H1 (cell line): Measurements from ENCODE around the gene LDAH. TPM values are rescaled to one million over a fixed set of nuclear protein-coding genes. Genes with fewer than 3 reads are reported as not detected.

Experiments used
- CTCF ChIA-PET: fragments of 300-600 bp; sonication (Branson Sonifier 250); formaldehyde crosslinking; loops from one replicate; lab custom pipeline; 2021; ENCODE audit not compliant: partially characterized antibody; lab: Charles Lee
- POLR2A ChIA-PET: fragments of 300-600 bp; sonication (Branson Sonifier 250); formaldehyde crosslinking; loops from one replicate; lab custom pipeline; 2021; ENCODE audit warnings: inconsistent platforms; ENCODE audit not compliant: partially characterized antibody; lab: Charles Lee
- DNase-seq, 2 experiments: peaks; one replicate each; pipeline versions ENCODE4 v3.0.0 to v3.0.0-alpha.2; 2010 to 2022; ENCODE audit warnings: low spot score in 2 of 2, low read depth in 1 of 2, mixed read lengths in 1 of 2
- FAIRE-seq: peaks from 2 replicates; lab custom pipeline; 2011; peaks lifted over from hg19 to GRCh38; lab: Jason Lieb, UNC
- H2AFZ ChIP-seq: 2 replicates; pipeline ENCODE4 v1.8.1; 2012; ENCODE audit warnings: low read length, inconsistent platforms
- H2AK5ac ChIP-seq: 2 replicates; pipeline ENCODE4 v1.6.1; 2013; ENCODE audit warnings: low read depth, low read length
- H2BK120ac ChIP-seq: replicated peaks from 2 replicates; pipeline ENCODE3; 2013; ENCODE audit warnings: low read depth, low read length, inconsistent platforms
- H2BK12ac ChIP-seq: 2 replicates; pipeline ENCODE4 v1.6.1; 2013; ENCODE audit warnings: low read depth, low read length
- H2BK15ac ChIP-seq: 2 replicates; pipeline ENCODE4 v1.6.1; 2013; ENCODE audit warnings: low read length
- H2BK20ac ChIP-seq: 2 replicates; pipeline ENCODE4 v1.6.1; 2013; ENCODE audit warnings: low read length
- H2BK5ac ChIP-seq: 2 replicates; pipeline ENCODE4 v1.6.1; 2013; ENCODE audit warnings: low read depth, low read length
- H3K14ac ChIP-seq: 2 replicates; pipeline ENCODE4 v1.6.1; 2013; ENCODE audit warnings: inconsistent platforms; ENCODE audit not compliant: insufficient read length
- H3K18ac ChIP-seq: 2 replicates; pipeline ENCODE4 v1.6.1; 2013; ENCODE audit warnings: low read length; ENCODE audit errors: extremely low read depth
- H3K23ac ChIP-seq: 2 replicates; pipeline ENCODE4 v1.6.1; 2013; ENCODE audit warnings: inconsistent platforms; ENCODE audit not compliant: insufficient read length
- H3K23me2 ChIP-seq: 2 replicates; pipeline ENCODE4 v1.6.1; 2013; ENCODE audit warnings: low read depth, low read length
- H3K27ac ChIP-seq: 2 replicates; pipeline ENCODE4 v1.6.1; 2011; ENCODE audit warnings: low read depth, low read length, inconsistent platforms
- H3K27me3 ChIP-seq, 4 experiments: replicated peaks in 1 of 4; 1 replicate in 1 of 4; 2 replicates in 3 of 4; pipeline versions ENCODE4 v1.6.1 to v1.8.1; 2011 to 2013; ENCODE audit warnings: low read length in 3 of 4, mild to moderate bottlenecking in 3 of 4, inconsistent platforms in 2 of 4, mixed read lengths in 2 of 4, moderate library complexity in 1 of 4; ENCODE audit not compliant: control insufficient read depth in 3 of 4, insufficient read depth in 3 of 4; ENCODE audit errors: extremely low read depth in 1 of 4
- H3K36me3 ChIP-seq, 4 experiments: 2 replicates each; pipeline versions ENCODE4 v1.6.1 to v1.8.1; 2011 to 2013; ENCODE audit warnings: mild to moderate bottlenecking in 4 of 4, low read length in 3 of 4, moderate library complexity in 2 of 4, control low read depth in 1 of 4, inconsistent platforms in 1 of 4; ENCODE audit not compliant: insufficient read depth in 4 of 4, control insufficient read depth in 2 of 4
- H3K4ac ChIP-seq: replicated peaks from 2 replicates; pipeline ENCODE3; 2013; ENCODE audit warnings: low read length, low read depth, mixed read lengths, inconsistent platforms; ENCODE audit not compliant: insufficient read length
- H3K4me1 ChIP-seq, 4 experiments: replicated peaks in 1 of 4; 1 replicate in 1 of 4; 2 replicates in 3 of 4; pipeline versions ENCODE4 v1.6.1 to v1.8.1; 2011 to 2013; ENCODE audit warnings: low read length in 3 of 4, inconsistent platforms in 2 of 4, mixed read lengths in 1 of 4; ENCODE audit not compliant: insufficient read depth in 4 of 4, control insufficient read depth in 3 of 4
- H3K4me2 ChIP-seq, 2 experiments: 2 replicates each; pipeline versions ENCODE4 v1.6.1 to v1.8.1; 2011 to 2013; ENCODE audit warnings: low read depth in 2 of 2, low read length in 2 of 2, control low read depth in 1 of 2, inconsistent platforms in 1 of 2, mild to moderate bottlenecking in 1 of 2; ENCODE audit not compliant: insufficient read depth in 1 of 2
- H3K4me3 ChIP-seq, 4 experiments: fragments of 200-600, 300-600 bp in 1 of 4; sonication (generic), shearing (Covaris generic), sonication (Bioruptor Twin) in 1 of 4; 2 replicates each; pipeline versions ENCODE4 v1.5.1 to v1.8.1; 2011 to 2016; ENCODE audit warnings: low read length in 4 of 4, low read depth in 3 of 4, control low read depth in 2 of 4, inconsistent platforms in 2 of 4, mild to moderate bottlenecking in 2 of 4, mixed read lengths in 1 of 4, moderate library complexity in 1 of 4; ENCODE audit not compliant: insufficient read depth in 2 of 4; ENCODE audit errors: extremely low read depth in 1 of 4
- H3K56ac ChIP-seq: replicated peaks from 2 replicates; pipeline ENCODE3; 2013; ENCODE audit warnings: low read depth, mild to moderate bottlenecking, mixed read lengths, low read length, inconsistent platforms; ENCODE audit not compliant: insufficient read length
- H3K79me1 ChIP-seq: 2 replicates; pipeline ENCODE4 v1.6.1; 2013; ENCODE audit warnings: low read depth, low read length, control low read depth
- H3K79me2 ChIP-seq, 2 experiments: 2 replicates each; pipeline versions ENCODE4 v1.6.1 to v1.8.1; 2012 to 2013; ENCODE audit warnings: low read length in 2 of 2, mild to moderate bottlenecking in 2 of 2, inconsistent platforms in 1 of 2; ENCODE audit not compliant: insufficient read depth in 2 of 2, control insufficient read depth in 1 of 2
- H3K9ac ChIP-seq, 4 experiments: replicated peaks in 1 of 4; 1 replicate in 1 of 4; 2 replicates in 3 of 4; pipeline versions ENCODE4 v1.6.1 to v1.8.1; 2011 to 2013; ENCODE audit warnings: low read depth in 3 of 4, low read length in 3 of 4, control low read depth in 2 of 4, mild to moderate bottlenecking in 2 of 4, moderate library complexity in 2 of 4, inconsistent platforms in 1 of 4; ENCODE audit errors: extremely low read depth in 1 of 4
- H3K9me3 ChIP-seq, 2 experiments: 2 replicates each; pipeline versions ENCODE4 v1.6.1 to v1.8.1; 2012 to 2013; ENCODE audit warnings: mild to moderate bottlenecking in 2 of 2, moderate library complexity in 2 of 2, control low read depth in 1 of 2, inconsistent platforms in 1 of 2, low read depth in 1 of 2, low read length in 1 of 2, mixed read lengths in 1 of 2; ENCODE audit not compliant: insufficient read depth in 2 of 2
- H4K20me1 ChIP-seq, 2 experiments: replicated peaks in 1 of 2; 2 replicates each; pipeline versions ENCODE3 to v1.8.1; 2011 to 2013; ENCODE audit warnings: inconsistent platforms in 2 of 2, low read length in 2 of 2, mild to moderate bottlenecking in 1 of 2; ENCODE audit not compliant: insufficient read depth in 2 of 2, control insufficient read depth in 1 of 2
- H4K5ac ChIP-seq: 2 replicates; pipeline ENCODE4 v1.6.1; 2013; ENCODE audit warnings: low read length, low read depth, mixed read lengths, inconsistent platforms; ENCODE audit not compliant: insufficient read length
- H4K8ac ChIP-seq: 2 replicates; pipeline ENCODE4 v1.8.0; 2013; ENCODE audit warnings: mild to moderate bottlenecking, moderate library complexity, low read length, inconsistent platforms; ENCODE audit not compliant: insufficient read depth; ENCODE audit errors: extremely low read depth
- H4K91ac ChIP-seq: replicated peaks from 2 replicates; pipeline ENCODE3; 2013; ENCODE audit warnings: low read length, mixed read lengths, inconsistent platforms; ENCODE audit not compliant: insufficient read length
- ATF2 ChIP-seq: IDR thresholded peaks from 2 replicates; pipeline ENCODE4 v1.6.1; 2012; ENCODE audit warnings: low read length, inconsistent platforms
- ATF3 ChIP-seq: IDR thresholded peaks from 2 replicates; pipeline ENCODE4 v1.6.1; 2011; ENCODE audit warnings: low read depth, mild to moderate bottlenecking, low read length; ENCODE audit not compliant: insufficient read depth
- BACH1 ChIP-seq: IDR thresholded peaks from 2 replicates; pipeline ENCODE4 v1.6.1; 2012; ENCODE audit warnings: low read length, improper control_type of control experiment
- CHD1 ChIP-seq: IDR thresholded peaks from 2 replicates; pipeline ENCODE4 v1.6.1; 2012; ENCODE audit warnings: low read depth, low read length, improper control_type of control experiment
- FOSL1 ChIP-seq: IDR thresholded peaks from 2 replicates; pipeline ENCODE4 v1.6.1; 2011; ENCODE audit warnings: mild to moderate bottlenecking, low read depth, low read length, moderate library complexity; ENCODE audit not compliant: insufficient read depth
- MAFK ChIP-seq: IDR thresholded peaks from 2 replicates; pipeline ENCODE4 v1.6.1; 2012; ENCODE audit warnings: low read depth, mild to moderate bottlenecking, improper control_type of control experiment, low read length
- MAX ChIP-seq: IDR thresholded peaks from 2 replicates; pipeline ENCODE4 v1.6.1; 2012; ENCODE audit warnings: inconsistent platforms
- PHF8 ChIP-seq: fragments of 200-600 bp; sonication (generic); conservative IDR thresholded peaks from 2 replicates; pipeline ENCODE4 v1.7.1; 2012; ENCODE audit warnings: low read depth, mild to moderate bottlenecking, inconsistent platforms, low read length, moderate library complexity
- POLR2AphosphoS5 ChIP-seq: IDR thresholded peaks from 2 replicates; pipeline ENCODE4 v1.6.1; 2011; ENCODE audit warnings: low read depth, low read length
- SIRT6 ChIP-seq: IDR thresholded peaks from one replicate; pipeline ENCODE4 v1.7.1; 2012; ENCODE audit warnings: low read length, inconsistent platforms
- SIX5 ChIP-seq: IDR thresholded peaks from 2 replicates; pipeline ENCODE4 v1.6.1; 2011; ENCODE audit warnings: mild to moderate bottlenecking, low read depth, low read length
- SP1 ChIP-seq: IDR thresholded peaks from 2 replicates; pipeline ENCODE4 v1.6.1; 2011; ENCODE audit warnings: low read depth, low read length
- WGBS, 2 experiments: shearing (Covaris generic) in 1 of 2; methylation state at CpG; one replicate each; pipeline versions ENCODE4 v1.1.6 to v1.1.7; 2013 to 2015; ENCODE audit warnings: low lambda C conversion rate in 2 of 2, mixed read lengths in 2 of 2, inconsistent platforms in 1 of 2, low coverage in 1 of 2, missing lambda C conversion rate in 1 of 2; ENCODE audit not compliant: insufficient replicate concordance in 2 of 2, insufficient coverage in 1 of 2, insufficient read length in 1 of 2; ENCODE audit errors: extremely low coverage in 1 of 2, missing lambda C conversion rate in 1 of 2; 5-methylcytosine and 5-hydroxymethylcytosine counted together
- polyA plus RNA-seq, 7 experiments: library from polyadenylated mRNA; depleted of rRNA in 3 of 7; stranded (reverse) in 5 of 7; unstranded in 2 of 7; fragments of >200 nt in 5 of 7; fragments of 200-250 nt in 2 of 7; gene quantifications; 1 replicate in 5 of 7; 2 replicates in 1 of 7; 4 replicates in 1 of 7; pipeline versions ENCODE4 v1.2.1 to v1.2.3, GENCODE V29; 2011 to 2013; ENCODE audit warnings: missing spikeins in 2 of 7, mixed read lengths in 2 of 7
- total RNA-seq: library from RNA; stranded (reverse); fragmentation: NEBNext Ultra II Directional; extraction: Animal tissue kit (Norgen Biotek cat#: 25700); gene quantifications from 2 replicates; pipeline ENCODE4 v1.2.1, GENCODE V29; 2021

The LDAH gene
- total and polyA plus RNA-seq, 2 of the 8 experiments (the other 6 are each of a cell fraction or from before 2014, with no cell fraction given) = 10.9 to 26.3 TPM

- Histone ChIP-seq H3K79me1 (no peaks in the 10 kb centered on the region), H3K27me3 (no peaks in the 10 kb centered on the region), H2BK12ac (no peak overlapping the region), H4K91ac (no peak overlapping the region), H2AFZ (no peak overlapping the region), H3K4me2 (no peak overlapping the region), H3K27ac (no peak overlapping the region), H2BK20ac (no peak overlapping the region), H3K9ac (no peak overlapping the region), H3K4me1 (no peaks in the 10 kb centered on the region), H3K4me3 (no peak overlapping the region), H4K20me1 (peaks cover 0 to 3% of the 10 kb centered on the region in 2 experiments), H3K56ac (no peak overlapping the region), H3K14ac (no peak overlapping the region), H4K8ac (no peak overlapping the region), H3K4ac (no peak overlapping the region), H2BK120ac (no peak overlapping the region), H2BK5ac (no peak overlapping the region), H3K23me2 (no peaks in the 10 kb centered on the region), H3K9me3 (no peaks in the 10 kb centered on the region), H3K18ac (no peak overlapping the region), H3K36me3 (no peaks in the 10 kb centered on the region), H2BK15ac (no peak overlapping the region), H4K5ac (no peak overlapping the region), H3K79me2 (no peaks in the 10 kb centered on the region), H3K23ac (no peak overlapping the region), H2AK5ac (no peak overlapping the region)
- 89% methylated on average over 3 of the region's 3 CpGs; no CpG with 5 or more reads in 1 of the 2 experiments for WGBS, 2 experiments
- CTCF ChIA-PET = interaction anchor here (1.5 kb wide), 1 partner anchor 47 kb away, joined by 3 read pairs; no protein-coding TSS in a partner anchor
- POLR2A ChIA-PET = no interaction called here
- DNase-seq = no peak
- no peak for FAIRE-seq
- TF ChIP-seq SIX5 (no peak), ATF3 (no peak), CHD1 (no peak), FOSL1 (no peak), ATF2 (no peak), POLR2AphosphoS5 (no peak), MAX (no peak), SP1 (no peak), MAFK (no peak), PHF8 (no peak), SIRT6 (no peak), BACH1 (no peak)
Observed at GRCh38 chr2:20724500-20725053, 98.3 kb downstream of the LDAH start.
